OCI-LY1 (cell line): ENCODE results near the gene RSPRY1.

Source experiments
- H2AFZ ChIP-seq: fragments of 200-600 bp; sonication (generic), shearing (Covaris generic); 2 replicates; pipeline ENCODE4 v1.6.0; 2014; ENCODE audit warnings: antibody characterized with exemption, mild to moderate bottlenecking, low read length
- H3F3A ChIP-seq: fragments of 200-600 bp; sonication (generic), shearing (Covaris generic); 2 replicates; pipeline ENCODE4 v1.6.0; 2014; ENCODE audit warnings: mild to moderate bottlenecking, antibody characterized with exemption, low read length, moderate library complexity; ENCODE audit not compliant: insufficient read depth
- H3K27ac ChIP-seq: fragments of 200-600 bp; sonication (generic); 2 replicates; pipeline ENCODE4 v1.5.1; 2014; ENCODE audit warnings: low read length, mixed run types, mild to moderate bottlenecking, low read depth; ENCODE audit not compliant: poor library complexity, severe bottlenecking
- H3K27me3 ChIP-seq: fragments of 200-600 bp; sonication (generic); 2 replicates; pipeline ENCODE4 v1.6.0; 2014; ENCODE audit warnings: antibody characterized with exemption, mild to moderate bottlenecking, low read length, moderate library complexity; ENCODE audit not compliant: insufficient read depth
- H3K36me3 ChIP-seq: fragments of 200-600 bp; sonication (generic); 2 replicates; pipeline ENCODE4 v1.6.1; 2014; ENCODE audit warnings: mild to moderate bottlenecking, antibody characterized with exemption, low read length, moderate library complexity, mixed read lengths; ENCODE audit not compliant: insufficient read depth
- H3K4me1 ChIP-seq: fragments of 200-600 bp; sonication (generic); 2 replicates; pipeline ENCODE4 v1.5.1; 2014; ENCODE audit warnings: mild to moderate bottlenecking, low read length, moderate library complexity; ENCODE audit not compliant: insufficient read depth, severe bottlenecking
- H3K4me2 ChIP-seq: fragments of 200-600 bp; sonication (generic), shearing (Covaris generic); 2 replicates; pipeline ENCODE4 v1.6.1; 2014; ENCODE audit warnings: low read length
- H3K4me3 ChIP-seq: fragments of 200-600 bp; sonication (generic); 2 replicates; pipeline ENCODE4 v1.5.1; 2014; ENCODE audit warnings: low read length, low read depth, mild to moderate bottlenecking, mixed read lengths; ENCODE audit not compliant: poor library complexity, severe bottlenecking
- H3K79me2 ChIP-seq: fragments of 200-600 bp; shearing (Covaris generic); 2 replicates; pipeline ENCODE4 v1.6.1; 2016; ENCODE audit warnings: mixed run types, low read length, mixed read lengths; ENCODE audit not compliant: insufficient read depth
- H3K9ac ChIP-seq: fragments of 200-600 bp; sonication (generic), shearing (Covaris generic); 2 replicates; pipeline ENCODE4 v1.6.1; 2014; ENCODE audit warnings: mild to moderate bottlenecking, low read length, mixed read lengths
- H3K9me2 ChIP-seq: fragments of 200-600 bp; sonication (generic), shearing (Covaris generic); 2 replicates; pipeline ENCODE4 v1.6.1; 2014; ENCODE audit warnings: low read depth, mild to moderate bottlenecking, low read length, mixed read lengths
- H3K9me3 ChIP-seq: fragments of 200-600 bp; shearing (Covaris generic); 2 replicates; pipeline ENCODE4 v1.6.1; 2014; ENCODE audit warnings: low read length, mixed read lengths
- H4K20me1 ChIP-seq: fragments of 200-600 bp; sonication (generic), shearing (Covaris generic); 2 replicates; pipeline ENCODE4 v1.6.0; 2016; ENCODE audit warnings: mild to moderate bottlenecking, low read length; ENCODE audit not compliant: insufficient read depth
- CTCF ChIP-seq: fragments of 200-600 bp; sonication (generic), shearing (Covaris generic); IDR thresholded peaks from 2 replicates; pipeline ENCODE4 v1.5.1; 2017; ENCODE audit warnings: mild to moderate bottlenecking, antibody characterized with exemption, low read length, moderate library complexity, mixed read lengths
- EZH2 ChIP-seq: fragments of 200-600 bp; sonication (generic), shearing (Covaris generic); IDR thresholded peaks from 2 replicates; pipeline ENCODE4 v1.8.0; 2017; ENCODE audit warnings: borderline replicate concordance, mixed run types, mild to moderate bottlenecking, antibody characterized with exemption, low read length, moderate library complexity, mixed read lengths

Gene RSPRY1

GRCh38 chr16:57226701-57227621 lies 40.8 kb downstream of the RSPRY1 start:
- Histone ChIP-seq H3K9me2 (no peaks in the 10 kb centered on the region), H3K4me2 (no peak overlapping the region), H3K4me1 (no peaks in the 10 kb centered on the region), H3K9me3 (no peaks in the 10 kb centered on the region), H3K36me3 (peaks cover 88% of the 10 kb centered on the region), H3K79me2 (no peaks in the 10 kb centered on the region), H3K27me3 (no peaks in the 10 kb centered on the region), H3K27ac (no peak overlapping the region), H3F3A (no peaks in the 10 kb centered on the region), H2AFZ (no peak overlapping the region), H3K4me3 (no peak overlapping the region), H4K20me1 (no peaks in the 10 kb centered on the region), H3K9ac (no peak overlapping the region)
- TF ChIP-seq CTCF (no peak), EZH2 (no peak)

- no peaks in the 10 kb centered on the region for H3K9me3 ChIP-seq
- H3K4me2 ChIP-seq: no peak overlapping the region
- peaks cover 87% of the 10 kb centered on the region for H3K36me3 ChIP-seq
- no peaks in the 10 kb centered on the region for H3F3A ChIP-seq
- no peak overlapping the region for H3K9ac ChIP-seq
- H4K20me1 ChIP-seq: no peaks in the 10 kb centered on the region
- no peaks in the 10 kb centered on the region for H3K9me2 ChIP-seq
- H3K79me2 ChIP-seq: no peaks in the 10 kb centered on the region
- H3K27me3 ChIP-seq: no peaks in the 10 kb centered on the region
- H3K4me1 ChIP-seq: peaks cover 3% of the 10 kb centered on the region
- H3K4me3 ChIP-seq: no peak overlapping the region
- H3K27ac ChIP-seq: no peak overlapping the region
- TF ChIP-seq EZH2 (no peak), CTCF (no peak)
- no peak overlapping the region for H2AFZ ChIP-seq
Measured at GRCh38 chr16:57229079-57229478, 43.0 kb downstream of the RSPRY1 start.

- no peaks in the 10 kb centered on the region; the same call in 1 of the 2 replicates for H3F3A ChIP-seq
- no peak overlapping the region for H3K27ac ChIP-seq
- no peak overlapping the region for H3K4me2 ChIP-seq
- no peaks in the 10 kb centered on the region for H3K27me3 ChIP-seq
- H3K9ac ChIP-seq: no peak overlapping the region
- H2AFZ ChIP-seq: no peak overlapping the region
- peaks cover 27% of the 10 kb centered on the region for H3K4me1 ChIP-seq
- peaks cover 78% of the 10 kb centered on the region for H3K36me3 ChIP-seq
- TF ChIP-seq EZH2: no peak
- no peak for TF ChIP-seq CTCF
- H3K4me3 ChIP-seq: no peak overlapping the region
- no peaks in the 10 kb centered on the region for H3K9me3 ChIP-seq
- no peaks in the 10 kb centered on the region for H3K9me2 ChIP-seq
- no peaks in the 10 kb centered on the region for H3K79me2 ChIP-seq
- H4K20me1 ChIP-seq: no peaks in the 10 kb centered on the region
Measured at GRCh38 chr16:57231821-57232350, 45.8 kb downstream of the RSPRY1 start.
